ENCODE measurements around the gene ATP5PO. TPM values are rescaled to one million over a fixed set of nuclear protein-coding genes. Genes with fewer than 3 reads are reported as not detected.

The ATP5PO gene
- total and polyA plus RNA-seq, 12 donors = 551 to 1,557 (median 857) TPM

DNA sequence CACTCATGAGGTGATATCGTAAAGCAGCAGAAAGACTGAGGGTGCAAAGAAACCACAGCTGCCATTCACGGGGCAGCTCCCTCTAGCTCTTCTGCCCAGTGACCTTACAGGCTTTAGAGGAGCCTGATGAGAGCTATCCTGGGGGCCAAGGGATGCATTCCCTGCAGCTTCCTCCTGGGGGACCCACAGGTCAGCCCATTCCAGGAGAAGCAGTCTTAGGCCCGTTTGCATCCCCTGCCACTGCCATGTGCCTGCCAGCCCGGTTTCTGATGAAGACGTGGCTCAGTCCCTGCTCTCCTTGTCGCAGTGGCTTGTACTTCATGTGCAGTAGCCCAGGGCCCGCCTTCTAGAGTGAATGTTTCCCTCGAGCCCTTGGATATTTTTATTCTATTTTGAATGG, 22.8 kb downstream of the ATP5PO start:
- intact Hi-C loops (cut with DNase I) = loop anchor here in 6 of 10 donors (5.0 to 10.0 kb wide), 3 partner anchors 128 to 251 kb away; partner anchors contain the start of genes CRYZL1 (in 6 of the 6) and ITSN1 (in 6 of the 6)
- Histone ChIP-seq H3K4me3 (no peak overlapping the region), H3K9me3 (no peaks in the 10 kb centered on the region), H3K36me3 (no peaks in the 10 kb centered on the region), H3K4me1 (peaks cover 0 to 18% (median 8%) of the 10 kb centered on the region in 9 donors), H3K27me3 (no peaks in the 10 kb centered on the region), H3K27ac (no peak overlapping the region)
- WGBS, 2 donors = 77 to 84% methylated on average over 8 of the region's 8 CpGs
- no peak for TF ChIP-seq CTCF (IDR thresholded peaks at IDR 0.05)
- DNase-seq = no peak
- ATAC-seq = no peak

GRCh38 chr21:33890187-33890586, 25.4 kb downstream of the ATP5PO start:
- peaks cover 0 to 6% (median 0%) of the 10 kb centered on the region in 7 donors for H3K27me3 ChIP-seq
- DNase-seq (no peak), ATAC-seq (no peak)
- H3K27ac ChIP-seq = no peak overlapping the region
- intact Hi-C loops (cut with DNase I) = loop anchor here in 6 of 10 donors (5.0 to 10.0 kb wide), 3 partner anchors 125 to 248 kb away; partner anchors contain the start of genes CRYZL1 (in 6 of the 6) and ITSN1 (in 6 of the 6)
- no peaks in the 10 kb centered on the region for H3K9me3 ChIP-seq
- H3K4me3 ChIP-seq = no peak overlapping the region
- TF ChIP-seq CTCF (IDR thresholded peaks at IDR 0.05) = no peak
- H3K4me1 ChIP-seq = peaks cover 0 to 18% (median 8%) of the 10 kb centered on the region in 9 donors
- WGBS, 2 donors = 93 to 95% methylated on average over 5 of the region's 5 CpGs
- no peaks in the 10 kb centered on the region for H3K36me3 ChIP-seq

- Histone ChIP-seq H3K27me3 (peaks cover 0 to 6% (median 0%) of the 10 kb centered on the region in 7 donors), H3K9me3 (no peaks in the 10 kb centered on the region), H3K36me3 (no peaks in the 10 kb centered on the region), H3K27ac (no peak overlapping the region), H3K4me3 (no peak overlapping the region), H3K4me1 (no peaks in the 10 kb centered on the region)
- no peak for ATAC-seq
- no peak for TF ChIP-seq CTCF (IDR thresholded peaks at IDR 0.05)
- intact Hi-C loops (cut with DNase I) = no loop called here
- DNase-seq = no peak
- WGBS, 2 donors = 90 to 94% methylated on average over 11 of the region's 11 CpGs
These were observed 29.3 kb downstream of the ATP5PO start for GRCh38 chr21:33886321-33886720.

DNA sequence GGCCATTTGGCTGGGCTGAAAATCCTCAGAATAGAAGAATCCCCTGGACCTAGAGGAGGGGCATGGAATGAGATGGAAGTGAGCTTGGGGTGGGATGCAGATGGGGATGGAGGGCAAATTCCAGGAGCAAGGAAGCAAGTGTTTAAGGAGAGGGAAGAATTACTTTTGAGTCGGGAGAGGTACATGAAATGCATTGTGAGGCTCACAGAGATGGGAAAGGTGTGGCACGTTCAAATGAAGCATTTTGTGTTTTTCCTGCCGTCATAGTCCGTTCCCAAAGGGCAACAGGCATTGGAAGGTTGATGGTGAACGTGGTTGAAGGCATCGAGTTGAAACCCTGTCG, 30.5 kb downstream of the ATP5PO start:
- H3K9me3 ChIP-seq = no peaks in the 10 kb centered on the region
- TF ChIP-seq CTCF (IDR thresholded peaks at IDR 0.05) = no peak
- 88 to 94% methylated on average over 7 of the region's 7 CpGs for WGBS, 2 donors
- no peak overlapping the region for H3K4me3 ChIP-seq
- H3K27me3 ChIP-seq = peaks cover 0 to 6% (median 0%) of the 10 kb centered on the region in 7 donors
- intact Hi-C loops (cut with DNase I) = no loop called here
- no peak overlapping the region for H3K27ac ChIP-seq
- no peaks in the 10 kb centered on the region for H3K36me3 ChIP-seq
- DNase-seq = no peak
- H3K4me1 ChIP-seq = no peaks in the 10 kb centered on the region
- ATAC-seq = no peak

Data from heart right ventricle (tissue), 16 donors.